Erythroblast (primary cell): ENCODE data around the gene HJV.

Source experiments
- GATA1 ChIP-seq: IDR thresholded peaks from 2 replicates; pipeline ENCODE4 v1.6.1; 2011; ENCODE audit warnings: low read depth, mild to moderate bottlenecking, control low read depth, low read length, moderate library complexity
- POLR2A ChIP-seq: IDR thresholded peaks from 2 replicates; pipeline ENCODE4 v1.6.1; 2011; ENCODE audit warnings: mild to moderate bottlenecking, low read length

GRCh38 chr1:146029117-146029516 is 7.6 kb upstream of the HJV start:
- TF ChIP-seq POLR2A (no peak), GATA1 (no peak)
